ENCODE measurements around the gene RIPK4.

The RIPK4 gene

GRCh38 chr21:41798326-41798725 lies 31.5 kb upstream of the RIPK4 start:
- DNase-seq (ENCODE audit: extremely low spot score) = no peak
- ChIA-PET POLR2A (no interaction called here), CTCF (no interaction called here)
- TF ChIP-seq FOXK2 (IDR thresholded peaks at IDR 0.05) = no peak
- no peak for TF ChIP-seq FOXA1 (IDR thresholded peaks at IDR 0.05)
- no peak for TF ChIP-seq LEF1 (IDR thresholded peaks at IDR 0.05; ENCODE audit: borderline replicate concordance)
- TF ChIP-seq SP1 (IDR thresholded peaks at IDR 0.05) = no peak
- no peak for TF ChIP-seq ARNT (IDR thresholded peaks at IDR 0.05)
- no peak for TF ChIP-seq ELF4 (IDR thresholded peaks at IDR 0.05)
- TF ChIP-seq SUZ12 (IDR thresholded peaks at IDR 0.05) = no peak
- TF ChIP-seq L3MBTL2 (conservative IDR thresholded peaks at IDR 0.05) = no peak
- TF ChIP-seq HDGF (IDR thresholded peaks at IDR 0.05; ENCODE audit: borderline replicate concordance) = no peak
- no peak for TF ChIP-seq CTBP1 (IDR thresholded peaks at IDR 0.05; ENCODE audit: borderline replicate concordance)
- no peak for TF ChIP-seq FOXM1 (IDR thresholded peaks at IDR 0.05; ENCODE audit: borderline replicate concordance)
- no peak for TF ChIP-seq TARDBP (IDR thresholded peaks at IDR 0.05)
- TF ChIP-seq ZNF384 (IDR thresholded peaks at IDR 0.05) = no peak
- no peak for TF ChIP-seq NFRKB (IDR thresholded peaks at IDR 0.05)
- TF ChIP-seq PKNOX1 (IDR thresholded peaks at IDR 0.05) = no peak

- no peak for DNase-seq (ENCODE audit: extremely low spot score)
- TF ChIP-seq HDGF (IDR thresholded peaks at IDR 0.05; ENCODE audit: borderline replicate concordance) (no peak), NFRKB (IDR thresholded peaks at IDR 0.05) (no peak), BHLHE40 (IDR thresholded peaks at IDR 0.05; ENCODE audit: borderline replicate concordance) (no peak), SUZ12 (IDR thresholded peaks at IDR 0.05) (no peak), PKNOX1 (IDR thresholded peaks at IDR 0.05) (no peak), CTBP1 (IDR thresholded peaks at IDR 0.05; ENCODE audit: borderline replicate concordance) (no peak), FOXM1 (IDR thresholded peaks at IDR 0.05; ENCODE audit: borderline replicate concordance) (no peak), LEF1 (IDR thresholded peaks at IDR 0.05; ENCODE audit: borderline replicate concordance) (no peak), FOXA1 (IDR thresholded peaks at IDR 0.05) (no peak), ARNT (IDR thresholded peaks at IDR 0.05) (no peak), TARDBP (IDR thresholded peaks at IDR 0.05) (no peak), SP1 (IDR thresholded peaks at IDR 0.05) (no peak), ELF4 (IDR thresholded peaks at IDR 0.05) (no peak), FOXK2 (IDR thresholded peaks at IDR 0.05) (no peak)
- CTCF ChIA-PET = no interaction called here
- POLR2A ChIA-PET = no interaction called here
These were observed 29.7 kb upstream of the RIPK4 start for GRCh38 chr21:41796476-41797080.

- no peak for TF ChIP-seq ARNT (IDR thresholded peaks at IDR 0.05)
- TF ChIP-seq PKNOX1 (IDR thresholded peaks at IDR 0.05) = no peak
- CTCF ChIA-PET = interaction anchor here (0.7 to 1.7 kb wide), 2 partner anchors 183 to 322 kb away, joined by 4 to 5 read pairs; no protein-coding TSS in a partner anchor
- POLR2A ChIA-PET = no interaction called here
- DNase-seq (ENCODE audit: extremely low spot score) = no peak
These were observed 28.9 kb upstream of the RIPK4 start for GRCh38 chr21:41795726-41796125.

- TF ChIP-seq TARDBP (IDR thresholded peaks at IDR 0.05) (no peak), FOXK2 (IDR thresholded peaks at IDR 0.05) (no peak), NFRKB (IDR thresholded peaks at IDR 0.05) (no peak), ELF4 (IDR thresholded peaks at IDR 0.05) (no peak), FOXM1 (IDR thresholded peaks at IDR 0.05; ENCODE audit: borderline replicate concordance) (no peak), BHLHE40 (IDR thresholded peaks at IDR 0.05; ENCODE audit: borderline replicate concordance) (no peak), LEF1 (IDR thresholded peaks at IDR 0.05; ENCODE audit: borderline replicate concordance) (no peak), SP1 (IDR thresholded peaks at IDR 0.05) (no peak), FOXA1 (IDR thresholded peaks at IDR 0.05) (no peak), SUZ12 (IDR thresholded peaks at IDR 0.05) (no peak), ZNF384 (IDR thresholded peaks at IDR 0.05) (no peak), ARNT (IDR thresholded peaks at IDR 0.05) (no peak), L3MBTL2 (conservative IDR thresholded peaks at IDR 0.05) (no peak), CTBP1 (IDR thresholded peaks at IDR 0.05; ENCODE audit: borderline replicate concordance) (no peak), PKNOX1 (IDR thresholded peaks at IDR 0.05) (no peak), HDGF (IDR thresholded peaks at IDR 0.05; ENCODE audit: borderline replicate concordance) (no peak)
- POLR2A ChIA-PET = no interaction called here
- no peak for DNase-seq (ENCODE audit: extremely low spot score)
- CTCF ChIA-PET = interaction anchor here (1.7 kb wide), 1 partner anchor 181 kb away, joined by 5 read pairs; no protein-coding TSS in a partner anchor
These were observed 27.7 kb upstream of the RIPK4 start for GRCh38 chr21:41794600-41794999.

- ChIA-PET CTCF (no interaction called here), POLR2A (no interaction called here)
- TF ChIP-seq L3MBTL2 (conservative IDR thresholded peaks at IDR 0.05) = no peak
- no peak for TF ChIP-seq ARNT (IDR thresholded peaks at IDR 0.05)
- TF ChIP-seq CTBP1 (IDR thresholded peaks at IDR 0.05; ENCODE audit: borderline replicate concordance) = no peak
- TF ChIP-seq BHLHE40 (IDR thresholded peaks at IDR 0.05; ENCODE audit: borderline replicate concordance) = no peak
- TF ChIP-seq NFRKB (IDR thresholded peaks at IDR 0.05) = no peak
- no peak for TF ChIP-seq PKNOX1 (IDR thresholded peaks at IDR 0.05)
- no peak for TF ChIP-seq TARDBP (IDR thresholded peaks at IDR 0.05)
- TF ChIP-seq FOXA1 (IDR thresholded peaks at IDR 0.05) = no peak
- TF ChIP-seq ZNF384 (IDR thresholded peaks at IDR 0.05) = no peak
- no peak for DNase-seq (ENCODE audit: extremely low spot score)
These were observed 25.9 kb upstream of the RIPK4 start for GRCh38 chr21:41792711-41793110.

Data from HEK293T (cell line).